ENCODE data around the gene SIAH2. TPM values are rescaled to one million over a fixed set of nuclear protein-coding genes. Genes with fewer than 3 reads are reported as not detected.

The SIAH2 gene
- total and polyA plus RNA-seq, 2 experiments from 2014 or later, result 6.3 to 28.8 TPM

- TF ChIP-seq ZNF462 (CRISPR knock-in tag; IDR thresholded peaks at IDR 0.05) (no peak), EZH2phosphoT487 (IDR thresholded peaks at IDR 0.05; ENCODE audit: unreplicated experiment) (no peak), CREB1 (CRISPR knock-in tag; IDR thresholded peaks at IDR 0.05; ENCODE audit: low read depth) (no peak), STAT1 (IDR thresholded peaks at IDR 0.05; ENCODE audit: unreplicated experiment) (no peak), ZNF331 (CRISPR knock-in tag; IDR thresholded peaks at IDR 0.05; ENCODE audit: low read depth) (no peak), REST (IDR thresholded peaks at IDR 0.05; ENCODE audit: unreplicated experiment) (no peak)
Measured at GRCh38 chr3:150747886-150748683, 14.9 kb downstream of the SIAH2 start (continued).
